B cell (primary cell): ENCODE results near the gene PCDH8. TPM values are rescaled to one million over a fixed set of nuclear protein-coding genes. Genes with fewer than 3 reads are reported as not detected.

Experiments
- ATAC-seq: fragments of 200-7000 bp; cut with Tn5 transposase; one replicate; pipeline ENCODE4 v1.10.0; 2021; ENCODE audit warnings: low read depth, mild to moderate bottlenecking, moderate number of reproducible peaks, moderate library complexity
- CTCF ChIA-PET: fragments of 350-600 bp; sonication (Branson Sonifier 250); formaldehyde crosslinking; loops from one replicate; lab custom pipeline; 2021; ENCODE audit warnings: antibody characterized with exemption, inconsistent platforms; lab: Charles Lee
- POLR2A ChIA-PET: fragments of 350-600 bp; sonication (Branson Sonifier 250); formaldehyde crosslinking; loops from one replicate; lab custom pipeline; 2021; ENCODE audit warnings: antibody characterized with exemption; lab: Charles Lee
- DNase-seq: peaks from one replicate; pipeline ENCODE4 v3.0.0; 2013
- H2AFZ ChIP-seq: 2 replicates; pipeline ENCODE4 v1.6.1; 2012; ENCODE audit warnings: mild to moderate bottlenecking, low read depth, low read length; ENCODE audit not compliant: insufficient read depth, poor library complexity, severe bottlenecking
- H3K27ac ChIP-seq, 2 donors: 1 replicate in 1 of 2; 2 replicates in 1 of 2; pipeline ENCODE4 v1.5.1; 2012 to 2013; ENCODE audit warnings: low read length in 2 of 2, mild to moderate bottlenecking in 2 of 2, moderate library complexity in 1 of 2
- H3K27me3 ChIP-seq, 4 experiments: fragments of 200-600 bp in 1 of 4; sonication (generic) in 1 of 4; replicated peaks in 1 of 4; 1 replicate in 2 of 4; 2 replicates in 2 of 4; pipeline versions ENCODE4 v1.6.1 to v1.7.0; 2013 to 2016; ENCODE audit warnings: low read length in 3 of 4, mild to moderate bottlenecking in 2 of 4, mixed read lengths in 1 of 4, moderate library complexity in 1 of 4; ENCODE audit not compliant: insufficient read depth in 4 of 4, control insufficient read depth in 3 of 4; ENCODE audit errors: control extremely low read depth in 1 of 4
- H3K36me3 ChIP-seq, 2 experiments: replicated peaks in 1 of 2; 1 replicate in 1 of 2; 2 replicates in 1 of 2; pipeline versions ENCODE4 v1.6.1 to v1.7.1; 2013; ENCODE audit warnings: low read length in 1 of 2; ENCODE audit not compliant: insufficient read depth in 2 of 2, control insufficient read depth in 1 of 2; ENCODE audit errors: control extremely low read depth in 1 of 2, extremely low read depth in 1 of 2
- H3K4me1 ChIP-seq, 2 donors: fragments of 200-600 bp in 1 of 2; sonication (generic) in 1 of 2; 1 replicate in 1 of 2; 2 replicates in 1 of 2; pipeline versions ENCODE4 v1.5.1 to v1.6.1; 2013 to 2017; ENCODE audit warnings: low read length in 2 of 2; ENCODE audit not compliant: control insufficient read depth in 2 of 2, insufficient read depth in 2 of 2
- H3K4me2 ChIP-seq: replicated peaks from 2 replicates; pipeline ENCODE3; 2012; ENCODE audit warnings: mild to moderate bottlenecking, low read depth, low read length; ENCODE audit not compliant: poor library complexity, severe bottlenecking
- H3K4me3 ChIP-seq, 5 experiments: fragments of 200-600 bp in 1 of 5; sonication (generic) in 1 of 5; 1 replicate in 3 of 5; 2 replicates in 2 of 5; pipeline versions ENCODE4 v1.5.1 to v1.7.0; 2011 to 2016; ENCODE audit warnings: low read length in 4 of 5, mild to moderate bottlenecking in 4 of 5, low read depth in 2 of 5, control low read depth in 1 of 5, moderate library complexity in 1 of 5; ENCODE audit not compliant: insufficient read depth in 1 of 5; ENCODE audit errors: control extremely low read depth in 1 of 5, extremely low read depth in 1 of 5
- H3K79me2 ChIP-seq: fragments of 200-600 bp; sonication (generic); one replicate; pipeline ENCODE4 v1.6.0; 2016; ENCODE audit warnings: low read length; ENCODE audit not compliant: control insufficient read depth, insufficient read depth
- H3K9ac ChIP-seq: fragments of 200-600 bp; sonication (generic); 2 replicates; pipeline ENCODE4 v1.6.1; 2017; ENCODE audit warnings: mild to moderate bottlenecking, low read length, moderate library complexity
- H3K9me3 ChIP-seq, 3 donors: one replicate each; pipeline versions ENCODE4 v1.6.1 to v1.7.1; 2013; ENCODE audit warnings: low read length in 2 of 3; ENCODE audit not compliant: control insufficient read depth in 2 of 3, insufficient read depth in 1 of 3; ENCODE audit errors: control extremely low read depth in 1 of 3
- H4K20me1 ChIP-seq: 2 replicates; pipeline ENCODE4 v1.6.0; 2012; ENCODE audit warnings: mild to moderate bottlenecking, low read length; ENCODE audit not compliant: insufficient read depth, control insufficient read depth, poor library complexity, severe bottlenecking
- H3K27ac Mint-ChIP-seq: one replicate; pipeline ENCODE4 v1.8.0; 2021; ENCODE audit warnings: mixed read lengths
- H3K27me3 Mint-ChIP-seq: one replicate; pipeline ENCODE4 v1.8.0; 2021; ENCODE audit warnings: mixed read lengths
- H3K4me1 Mint-ChIP-seq: one replicate; pipeline ENCODE4 v1.8.0; 2021; ENCODE audit warnings: mixed read lengths
- H3K4me3 Mint-ChIP-seq: one replicate; pipeline ENCODE4 v1.8.0; 2021; ENCODE audit warnings: mixed read lengths
- H3K9me3 Mint-ChIP-seq: one replicate; pipeline ENCODE4 v1.8.0; 2022; ENCODE audit warnings: mixed read lengths; ENCODE audit not compliant: insufficient read depth
- CTCF ChIP-seq: fragments of 200-600 bp; IDR thresholded peaks from one replicate; pipeline ENCODE4 v1.8.0; 2022; ENCODE audit warnings: antibody characterized with exemption, mild to moderate bottlenecking
- EZH2 ChIP-seq: IDR thresholded peaks from 2 replicates; pipeline ENCODE4 v1.6.1; 2012; ENCODE audit warnings: borderline replicate concordance, low read depth, mild to moderate bottlenecking, moderate library complexity, low read length; ENCODE audit not compliant: insufficient read depth, poor library complexity, severe bottlenecking
- WGBS: methylation state at CpG from one replicate; pipeline ENCODE4 v1.1.5; 2013; ENCODE audit warnings: missing lambda C conversion rate; ENCODE audit not compliant: insufficient coverage; 5-methylcytosine and 5-hydroxymethylcytosine counted together
- intact Hi-C: fragments of 100-400 bp; cut with micrococcal nuclease; formaldehyde crosslinking; loops from one replicate; pipeline ENCODE4 v1.10.0; 2022
- polyA plus RNA-seq: library from polyadenylated mRNA; depleted of rRNA; stranded (reverse); fragments of >200 nt; gene quantifications from 2 replicates; pipeline ENCODE4 v1.2.3, GENCODE V29; 2012
- total RNA-seq, 2 donors: library from RNA; stranded (reverse); fragments of 120-200 nt in 1 of 2; gene quantifications; 1 replicate in 1 of 2; 2 replicates in 1 of 2; pipeline versions ENCODE4 v1.2.3 to v1.2.4, GENCODE V29; 2013 to 2022

Gene PCDH8
- total and polyA plus RNA-seq, 2 donors (not counting 1 experiment from before 2014, with no cell fraction given): not detected

GRCh38 chr13:52798770-52799430 is 49.5 kb downstream of the PCDH8 start:
- Histone ChIP-seq H3K9ac (no peak overlapping the region), H3K27me3 (no peaks in the 10 kb centered on the region), H3K36me3 (no peaks in the 10 kb centered on the region), H3K27ac (no peak overlapping the region), H3K79me2 (no peaks in the 10 kb centered on the region), H3K9me3 (no peaks in the 10 kb centered on the region), H3K4me3 (no peak overlapping the region), H3K4me1 (no peaks in the 10 kb centered on the region), H2AFZ (no peak overlapping the region), H4K20me1 (no peaks in the 10 kb centered on the region), H3K4me2 (no peak overlapping the region)
- peaks cover 27% of the 10 kb centered on the region for H3K27me3 Mint-ChIP-seq
- H3K27ac Mint-ChIP-seq: no peak overlapping the region
- no peaks in the 10 kb centered on the region for H3K4me1 Mint-ChIP-seq
- ATAC-seq (no peak), DNase-seq (no peak)
- ChIA-PET CTCF (no interaction called here), POLR2A (no interaction called here)
- 0% methylated on average over 1 of the region's 1 CpG for WGBS
- intact Hi-C loops: no loop called here
- TF ChIP-seq CTCF (no peak), EZH2 (no peak)
- no peak overlapping the region for H3K4me3 Mint-ChIP-seq
- H3K9me3 Mint-ChIP-seq: no peaks in the 10 kb centered on the region

GRCh38 chr13:52797176-52797575 is 51.3 kb downstream of the PCDH8 start:
- Histone ChIP-seq H3K4me2 (no peak overlapping the region), H3K79me2 (no peaks in the 10 kb centered on the region), H2AFZ (no peak overlapping the region), H4K20me1 (no peaks in the 10 kb centered on the region), H3K27ac (no peak overlapping the region), H3K36me3 (no peaks in the 10 kb centered on the region), H3K4me3 (no peak overlapping the region), H3K27me3 (peaks cover 0 to 2% (median 0%) of the 10 kb centered on the region in 4 experiments), H3K9ac (no peak overlapping the region), H3K4me1 (no peaks in the 10 kb centered on the region), H3K9me3 (no peaks in the 10 kb centered on the region)
- TF ChIP-seq CTCF: no peak
- no peak for TF ChIP-seq EZH2
- ChIA-PET CTCF (no interaction called here), POLR2A (no interaction called here)
- H3K27ac Mint-ChIP-seq: no peak overlapping the region
- WGBS: 100% methylated on average over 1 of the region's 2 CpGs
- no peak for DNase-seq
- intact Hi-C loops: no loop called here
- ATAC-seq: no peak
- no peak overlapping the region for H3K4me3 Mint-ChIP-seq
- no peaks in the 10 kb centered on the region for H3K9me3 Mint-ChIP-seq
- H3K4me1 Mint-ChIP-seq: no peaks in the 10 kb centered on the region
- H3K27me3 Mint-ChIP-seq: peaks cover 16% of the 10 kb centered on the region
